ENCODE measurements around the gene TCEA2.

GRCh38 chr20:64080013-64080812 lies 17.2 kb downstream of the TCEA2 start, which contains the start of gene OPRL1:
- no peak for TF ChIP-seq SETDB1 (IDR thresholded peaks at IDR 0.05; ENCODE audit: low read length)
- no peak for TF ChIP-seq PHB (CRISPR knock-in tag; IDR thresholded peaks at IDR 0.05)
- no peak; the same call in 1 of the 2 replicates for TF ChIP-seq PHF8 (IDR thresholded peaks at IDR 0.05; ENCODE audit: borderline replicate concordance, low read length)
- no peak for TF ChIP-seq RB1 (IDR thresholded peaks at IDR 0.05; ENCODE audit: low read depth)
- no peak for TF ChIP-seq ZNF175 (CRISPR knock-in tag; IDR thresholded peaks at IDR 0.05; ENCODE audit: low read depth)
- TF ChIP-seq PKNOX1 (IDR thresholded peaks at IDR 0.05): no peak
- no peak for TF ChIP-seq HNRNPUL1 (IDR thresholded peaks at IDR 0.05; ENCODE audit: low read length)
- no peak for TF ChIP-seq TBP (optimal IDR thresholded peaks at IDR 0.05; ENCODE audit: low read depth, low read length)
- TF ChIP-seq ZNF263 (CRISPR knock-in tag; IDR thresholded peaks at IDR 0.05; ENCODE audit: borderline replicate concordance): no peak
- no peak for TF ChIP-seq CREB1 (IDR thresholded peaks at IDR 0.05)
- no peak for TF ChIP-seq CREB1 (CRISPR knock-in tag; IDR thresholded peaks at IDR 0.05)
- no peak for TF ChIP-seq TOE1 (IDR thresholded peaks at IDR 0.05; ENCODE audit: borderline replicate concordance)
- no peak for TF ChIP-seq TOE1 (CRISPR knock-in tag; IDR thresholded peaks at IDR 0.05; ENCODE audit: borderline replicate concordance, low read depth)
- no peak for TF ChIP-seq THRA (IDR thresholded peaks at IDR 0.05)
